ENCODE results near the gene ZNF513. TPM values are rescaled to one million over a fixed set of nuclear protein-coding genes. Genes with fewer than 3 reads are reported as not detected.

ZNF513 gene, protein sequence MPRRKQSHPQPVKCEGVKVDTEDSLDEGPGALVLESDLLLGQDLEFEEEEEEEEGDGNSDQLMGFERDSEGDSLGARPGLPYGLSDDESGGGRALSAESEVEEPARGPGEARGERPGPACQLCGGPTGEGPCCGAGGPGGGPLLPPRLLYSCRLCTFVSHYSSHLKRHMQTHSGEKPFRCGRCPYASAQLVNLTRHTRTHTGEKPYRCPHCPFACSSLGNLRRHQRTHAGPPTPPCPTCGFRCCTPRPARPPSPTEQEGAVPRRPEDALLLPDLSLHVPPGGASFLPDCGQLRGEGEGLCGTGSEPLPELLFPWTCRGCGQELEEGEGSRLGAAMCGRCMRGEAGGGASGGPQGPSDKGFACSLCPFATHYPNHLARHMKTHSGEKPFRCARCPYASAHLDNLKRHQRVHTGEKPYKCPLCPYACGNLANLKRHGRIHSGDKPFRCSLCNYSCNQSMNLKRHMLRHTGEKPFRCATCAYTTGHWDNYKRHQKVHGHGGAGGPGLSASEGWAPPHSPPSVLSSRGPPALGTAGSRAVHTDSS
- total RNA-seq: 14.4 TPM

DNA sequence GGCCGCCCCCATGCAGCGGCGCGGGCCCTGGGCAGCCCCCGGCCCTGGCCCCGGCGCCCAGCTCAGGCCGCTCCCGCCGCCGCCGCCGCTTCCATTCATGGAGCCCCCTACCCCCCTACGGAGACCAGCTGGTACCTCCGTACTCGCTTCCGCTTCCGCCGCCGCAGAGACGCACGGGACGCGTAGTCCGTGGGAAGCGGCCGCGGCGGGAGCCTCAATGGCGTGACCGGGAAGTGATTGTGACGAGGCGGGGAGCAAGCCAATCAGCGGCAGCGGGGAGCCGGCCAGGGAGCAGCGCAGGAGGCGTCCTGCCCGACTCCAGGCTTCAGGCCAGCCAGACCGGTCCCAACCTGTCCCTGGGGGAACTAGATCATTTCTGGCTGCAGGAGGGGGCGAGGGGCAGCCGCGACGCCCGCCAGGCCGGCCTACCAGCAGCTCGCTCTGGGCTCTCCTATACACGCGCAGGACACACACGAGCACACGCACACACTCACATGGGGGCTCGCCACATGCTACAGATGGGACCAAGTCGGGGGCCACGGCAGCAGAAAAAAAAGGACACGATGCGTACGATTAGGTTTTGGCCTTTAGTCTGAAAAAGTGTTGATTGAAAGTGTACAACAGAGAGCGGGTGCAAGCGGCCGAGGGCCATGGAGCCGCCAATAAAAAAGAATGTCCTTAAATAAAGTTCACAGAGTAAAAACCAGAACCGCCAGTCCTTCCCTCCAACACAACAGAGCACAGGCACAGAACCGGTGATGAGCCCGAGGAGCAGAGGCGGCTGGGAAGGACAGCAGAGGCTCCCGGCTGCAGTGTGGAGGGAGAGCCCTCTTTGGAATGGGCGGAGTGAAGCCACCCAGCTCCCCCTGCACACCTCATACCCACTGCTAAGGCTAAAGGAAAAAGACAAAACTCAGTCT, at the start of gene ZNF513:
Gene ZNF513, minus strand, starts transcription at position 109 of the 920 bp plus-strand sequence. CDS start 208 bp downstream, outside the sequence.

DNA sequence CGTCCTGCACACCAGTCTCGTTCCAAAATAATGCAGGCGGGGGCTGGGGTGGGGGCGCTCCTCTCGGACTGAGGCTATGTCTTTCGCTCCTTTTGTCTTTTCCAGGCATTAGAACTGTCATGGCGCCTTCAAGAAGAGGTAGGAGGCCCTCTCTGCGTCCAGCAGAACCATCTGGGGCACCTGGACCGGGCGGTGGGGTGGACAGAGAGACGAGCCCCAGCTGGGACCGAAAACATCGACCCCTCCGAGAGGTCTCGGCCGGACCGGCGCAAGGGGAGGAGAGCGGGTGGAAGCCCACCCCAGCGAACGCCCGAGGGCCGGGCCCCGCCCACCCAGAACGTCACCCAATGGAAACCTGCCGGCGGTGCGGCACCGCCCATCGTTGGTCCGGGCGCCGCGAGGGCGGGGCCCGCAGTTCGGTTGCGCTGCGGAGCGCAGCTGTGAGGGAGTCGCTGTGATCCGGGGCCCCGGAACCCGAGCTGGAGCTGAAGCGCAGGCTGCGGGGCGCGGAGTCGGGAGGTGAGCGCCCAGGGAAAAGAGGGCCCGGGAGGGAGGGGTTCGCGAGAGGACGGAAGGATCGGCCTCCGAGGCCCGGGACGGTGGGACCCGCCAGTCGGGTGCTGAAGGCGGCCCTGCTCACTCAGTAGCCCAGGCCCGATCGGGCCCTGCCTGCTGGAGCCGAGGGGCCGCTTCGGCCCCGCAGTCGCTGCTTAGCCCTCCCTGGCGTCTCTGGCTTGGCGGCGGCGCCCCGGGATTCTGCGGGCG, 47.9 kb upstream of the ZNF513 start, which contains the start of gene NRBP1:
Gene NRBP1, plus strand, starts transcription at position 419 of the 765 bp plus-strand sequence. CDS start 4,643 bp downstream, outside the sequence.

DNA sequence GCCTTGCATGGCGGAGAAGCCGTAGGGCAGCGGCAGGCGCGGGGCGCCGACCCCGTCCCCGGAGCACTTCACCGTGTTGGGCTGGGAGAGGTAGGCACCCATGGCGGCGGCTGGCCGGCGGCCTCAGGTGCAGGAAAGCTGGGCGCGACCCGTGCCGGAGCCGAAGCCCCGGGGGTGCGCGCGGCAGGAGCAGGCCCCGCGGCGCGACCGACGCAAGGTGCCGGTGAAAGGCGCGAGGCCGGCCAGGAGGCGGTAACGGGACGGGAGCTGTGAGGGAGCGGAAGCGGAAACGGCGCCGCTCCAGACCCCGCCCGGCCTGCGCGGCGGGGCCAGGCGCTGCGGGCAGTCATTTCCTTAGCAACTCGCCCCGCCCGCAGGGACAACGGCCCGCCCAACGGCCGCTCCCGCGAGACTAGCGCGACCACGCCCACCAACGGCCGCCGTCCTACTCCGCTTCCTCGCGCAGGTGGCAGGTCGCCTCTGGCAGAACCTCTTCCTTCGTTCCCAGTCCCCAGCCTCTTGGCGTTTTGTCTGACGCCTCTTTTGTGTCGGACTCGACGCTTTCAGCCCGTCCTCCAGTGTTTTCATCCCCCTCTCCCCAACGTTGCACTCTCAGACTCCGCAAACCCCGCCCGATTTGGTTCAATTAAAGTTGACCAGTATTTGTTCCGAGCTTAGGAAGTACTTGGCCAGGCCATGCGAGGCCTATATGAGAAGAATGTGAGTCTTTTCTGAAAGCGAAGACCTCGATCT, 29.0 kb upstream of the ZNF513 start, which contains the start of gene PPM1G:
Gene PPM1G, minus strand, starts transcription at position 271 of the 753 bp plus-strand sequence. Its CDS starts 169 bp downstream, at position 102.

DNA sequence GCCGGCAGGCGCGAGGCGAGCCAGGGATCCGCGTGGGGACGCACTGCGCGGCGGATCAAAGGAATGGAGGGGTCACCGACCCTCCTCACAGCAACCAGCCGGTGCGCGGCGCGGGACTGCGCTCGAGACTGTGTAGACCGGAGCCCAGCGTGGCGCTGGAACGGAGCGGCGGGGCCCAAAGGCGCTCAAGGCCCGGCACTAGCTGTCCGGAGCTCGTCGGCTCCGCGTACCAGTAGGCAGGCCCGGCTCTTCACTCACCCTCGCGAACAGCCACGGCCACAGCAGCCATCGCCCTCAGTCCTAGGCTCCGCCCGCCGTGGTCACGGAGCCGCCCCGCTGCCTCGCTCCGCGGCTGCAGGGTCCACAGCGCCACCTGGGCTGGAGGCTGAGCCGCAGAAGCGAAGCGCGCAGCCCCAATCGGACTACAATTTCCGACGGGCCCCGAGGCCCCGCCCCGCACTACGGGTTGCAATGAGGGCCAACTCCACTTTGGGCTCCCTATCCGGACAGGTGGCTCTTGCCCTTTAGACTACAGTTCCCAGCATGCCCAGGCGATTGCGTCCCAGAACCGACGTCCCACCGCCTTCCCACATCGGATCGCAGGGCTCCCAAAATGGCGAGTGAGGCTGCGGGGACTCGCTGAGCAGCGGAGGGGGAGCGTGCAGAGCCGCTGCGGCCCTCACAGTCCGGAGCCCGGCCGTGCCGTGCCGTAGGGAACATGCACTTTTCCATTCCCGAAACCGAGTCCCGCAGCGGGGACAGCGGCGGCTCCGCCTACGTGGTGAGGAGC, 10.3 kb downstream of the ZNF513 start, which contains the start of the genes EIF2B4 and SNX17:
Gene EIF2B4, minus strand, starts transcription at position 313 of the 790 bp plus-strand sequence. Its CDS starts 24 bp downstream, at position 289.
Gene SNX17, plus strand, starts transcription at position 591 of the 790 bp plus-strand sequence. Its CDS starts 128 bp downstream, at position 719.

DNA sequence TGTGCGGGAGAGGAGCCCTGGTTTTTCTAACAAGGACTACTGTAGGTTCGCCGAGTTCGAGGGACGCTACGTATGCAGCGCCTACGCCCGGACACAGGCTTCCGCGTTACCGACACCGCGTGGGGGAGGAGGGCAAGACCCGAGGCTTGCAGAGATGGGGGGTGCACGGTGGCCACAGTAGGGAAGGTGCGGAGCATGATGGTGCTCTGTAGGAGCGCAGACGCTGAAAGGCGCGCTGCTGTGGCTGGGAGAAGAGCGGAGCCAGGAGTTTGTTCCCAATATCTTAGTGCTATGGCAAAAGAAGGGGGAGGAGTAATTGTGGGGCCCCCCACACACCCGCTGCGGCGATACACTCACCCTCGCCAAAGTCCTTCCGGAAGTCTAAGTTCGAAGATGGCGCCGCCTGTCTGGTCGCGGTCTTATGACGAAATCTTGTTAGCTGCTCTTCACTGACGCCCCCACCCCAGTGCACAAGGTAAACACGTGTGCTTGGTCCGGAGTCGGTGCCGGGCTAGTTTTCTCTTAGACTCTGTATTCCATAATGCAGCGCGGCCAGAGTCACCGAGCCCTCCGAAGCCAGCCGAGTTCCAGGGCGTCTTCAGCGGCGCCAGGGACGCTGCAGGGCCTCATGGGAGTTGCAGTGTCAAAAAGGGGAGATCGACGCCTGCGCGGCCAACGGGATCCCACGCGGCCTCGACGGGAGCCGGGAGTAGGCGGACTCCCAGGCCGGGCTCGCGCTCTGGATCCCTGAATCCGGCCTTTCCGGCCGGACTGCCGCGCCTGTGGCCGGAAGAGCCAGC, 24.0 kb downstream of the ZNF513 start, which contains the start of gene GTF3C2:
Gene GTF3C2, minus strand, starts transcription at position 383 of the 800 bp plus-strand sequence. CDS start 13,210 bp downstream, outside the sequence.

Other genes starting within 250 kb of the ZNF513 start
- 27.2 TPM for gene PREB, start 246.1 kb downstream of the ZNF513 start, total RNA-seq
- not detected for gene PRR30, start 241.3 kb downstream of the ZNF513 start, total RNA-seq
- 0.35 TPM for gene TCF23, start 231.7 kb downstream of the ZNF513 start, total RNA-seq
- gene ATRAID, start 168.7 kb downstream of the ZNF513 start, total RNA-seq: 146 TPM
- gene SLC5A6, start 168.5 kb downstream of the ZNF513 start, total RNA-seq: 31.8 TPM
- gene CAD, start 163.4 kb downstream of the ZNF513 start, total RNA-seq: 52.7 TPM
- 2.2 TPM for gene SLC30A3, start 117.7 kb downstream of the ZNF513 start, total RNA-seq
- 0.12 TPM for gene DNAJC5G, start 105.3 kb downstream of the ZNF513 start, total RNA-seq
- gene TRIM54, start 98.3 kb downstream of the ZNF513 start, total RNA-seq: 10.4 TPM
- gene UCN, start 72.3 kb downstream of the ZNF513 start, total RNA-seq: 2.5 TPM
- 36.4 TPM for gene MPV17, start 57.6 kb downstream of the ZNF513 start, total RNA-seq
- gene GTF3C2, start 24.0 kb downstream of the ZNF513 start, total RNA-seq: 47.6 TPM
- gene EIF2B4, start 10.4 kb downstream of the ZNF513 start, total RNA-seq: 18.6 TPM
- 75.7 TPM for gene SNX17, start 10.1 kb downstream of the ZNF513 start, total RNA-seq
- gene PPM1G, start 28.9 kb upstream of the ZNF513 start, total RNA-seq: 52.4 TPM
- 82.8 TPM for gene NRBP1, start 47.9 kb upstream of the ZNF513 start, total RNA-seq
- 1.1 TPM for gene KRTCAP3, start 61.6 kb upstream of the ZNF513 start, total RNA-seq
- 51.2 TPM for gene IFT172, start 109.0 kb upstream of the ZNF513 start, total RNA-seq
- gene FNDC4, start 114.5 kb upstream of the ZNF513 start, total RNA-seq: 6.8 TPM
- gene GCKR, start 116.1 kb upstream of the ZNF513 start, total RNA-seq: 0.12 TPM
- 44.4 TPM for gene ZNF512, start 202.3 kb upstream of the ZNF513 start, total RNA-seq
- gene CCDC121, start 248.3 kb upstream of the ZNF513 start, total RNA-seq: 6.2 TPM
- gene GPN1, start 248.3 kb upstream of the ZNF513 start, total RNA-seq: 34.9 TPM

All from metanephros (tissue), 1 donor.